B cell (primary cell): Measurements from ENCODE around the gene UGT1A4. TPM values are rescaled to one million over a fixed set of nuclear protein-coding genes. Genes with fewer than 3 reads are reported as not detected.

ENCODE experiments used
- ATAC-seq: fragments of 200-7000 bp; cut with Tn5 transposase; one replicate; pipeline ENCODE4 v1.10.0; 2021; ENCODE audit warnings: low read depth, mild to moderate bottlenecking, moderate number of reproducible peaks, moderate library complexity
- CTCF ChIA-PET: fragments of 350-600 bp; sonication (Branson Sonifier 250); formaldehyde crosslinking; loops from one replicate; lab custom pipeline; 2021; ENCODE audit warnings: antibody characterized with exemption, inconsistent platforms; lab: Charles Lee
- POLR2A ChIA-PET: fragments of 350-600 bp; sonication (Branson Sonifier 250); formaldehyde crosslinking; loops from one replicate; lab custom pipeline; 2021; ENCODE audit warnings: antibody characterized with exemption; lab: Charles Lee
- DNase-seq: peaks from one replicate; pipeline ENCODE4 v3.0.0; 2013
- H2AFZ ChIP-seq: 2 replicates; pipeline ENCODE4 v1.6.1; 2012; ENCODE audit warnings: mild to moderate bottlenecking, low read depth, low read length; ENCODE audit not compliant: insufficient read depth, poor library complexity, severe bottlenecking
- H3K27ac ChIP-seq, 2 donors: 1 replicate in 1 of 2; 2 replicates in 1 of 2; pipeline ENCODE4 v1.5.1; 2012 to 2013; ENCODE audit warnings: low read length in 2 of 2, mild to moderate bottlenecking in 2 of 2, moderate library complexity in 1 of 2
- H3K27me3 ChIP-seq, 4 experiments: fragments of 200-600 bp in 1 of 4; sonication (generic) in 1 of 4; replicated peaks in 1 of 4; 1 replicate in 2 of 4; 2 replicates in 2 of 4; pipeline versions ENCODE4 v1.6.1 to v1.7.0; 2013 to 2016; ENCODE audit warnings: low read length in 3 of 4, mild to moderate bottlenecking in 2 of 4, mixed read lengths in 1 of 4, moderate library complexity in 1 of 4; ENCODE audit not compliant: insufficient read depth in 4 of 4, control insufficient read depth in 3 of 4; ENCODE audit errors: control extremely low read depth in 1 of 4
- H3K36me3 ChIP-seq, 2 experiments: replicated peaks in 1 of 2; 1 replicate in 1 of 2; 2 replicates in 1 of 2; pipeline versions ENCODE4 v1.6.1 to v1.7.1; 2013; ENCODE audit warnings: low read length in 1 of 2; ENCODE audit not compliant: insufficient read depth in 2 of 2, control insufficient read depth in 1 of 2; ENCODE audit errors: control extremely low read depth in 1 of 2, extremely low read depth in 1 of 2
- H3K4me1 ChIP-seq, 2 donors: fragments of 200-600 bp in 1 of 2; sonication (generic) in 1 of 2; 1 replicate in 1 of 2; 2 replicates in 1 of 2; pipeline versions ENCODE4 v1.5.1 to v1.6.1; 2013 to 2017; ENCODE audit warnings: low read length in 2 of 2; ENCODE audit not compliant: control insufficient read depth in 2 of 2, insufficient read depth in 2 of 2
- H3K4me2 ChIP-seq: replicated peaks from 2 replicates; pipeline ENCODE3; 2012; ENCODE audit warnings: mild to moderate bottlenecking, low read depth, low read length; ENCODE audit not compliant: poor library complexity, severe bottlenecking
- H3K4me3 ChIP-seq, 5 experiments: fragments of 200-600 bp in 1 of 5; sonication (generic) in 1 of 5; 1 replicate in 3 of 5; 2 replicates in 2 of 5; pipeline versions ENCODE4 v1.5.1 to v1.7.0; 2011 to 2016; ENCODE audit warnings: low read length in 4 of 5, mild to moderate bottlenecking in 4 of 5, low read depth in 2 of 5, control low read depth in 1 of 5, moderate library complexity in 1 of 5; ENCODE audit not compliant: insufficient read depth in 1 of 5; ENCODE audit errors: control extremely low read depth in 1 of 5, extremely low read depth in 1 of 5
- H3K79me2 ChIP-seq: fragments of 200-600 bp; sonication (generic); one replicate; pipeline ENCODE4 v1.6.0; 2016; ENCODE audit warnings: low read length; ENCODE audit not compliant: control insufficient read depth, insufficient read depth
- H3K9ac ChIP-seq: fragments of 200-600 bp; sonication (generic); 2 replicates; pipeline ENCODE4 v1.6.1; 2017; ENCODE audit warnings: mild to moderate bottlenecking, low read length, moderate library complexity
- H3K9me3 ChIP-seq, 3 donors: one replicate each; pipeline versions ENCODE4 v1.6.1 to v1.7.1; 2013; ENCODE audit warnings: low read length in 2 of 3; ENCODE audit not compliant: control insufficient read depth in 2 of 3, insufficient read depth in 1 of 3; ENCODE audit errors: control extremely low read depth in 1 of 3
- H4K20me1 ChIP-seq: 2 replicates; pipeline ENCODE4 v1.6.0; 2012; ENCODE audit warnings: mild to moderate bottlenecking, low read length; ENCODE audit not compliant: insufficient read depth, control insufficient read depth, poor library complexity, severe bottlenecking
- H3K27ac Mint-ChIP-seq: one replicate; pipeline ENCODE4 v1.8.0; 2021; ENCODE audit warnings: mixed read lengths
- H3K27me3 Mint-ChIP-seq: one replicate; pipeline ENCODE4 v1.8.0; 2021; ENCODE audit warnings: mixed read lengths
- H3K4me1 Mint-ChIP-seq: one replicate; pipeline ENCODE4 v1.8.0; 2021; ENCODE audit warnings: mixed read lengths
- H3K4me3 Mint-ChIP-seq: one replicate; pipeline ENCODE4 v1.8.0; 2021; ENCODE audit warnings: mixed read lengths
- H3K9me3 Mint-ChIP-seq: one replicate; pipeline ENCODE4 v1.8.0; 2022; ENCODE audit warnings: mixed read lengths; ENCODE audit not compliant: insufficient read depth
- CTCF ChIP-seq: fragments of 200-600 bp; IDR thresholded peaks from one replicate; pipeline ENCODE4 v1.8.0; 2022; ENCODE audit warnings: antibody characterized with exemption, mild to moderate bottlenecking
- EZH2 ChIP-seq: IDR thresholded peaks from 2 replicates; pipeline ENCODE4 v1.6.1; 2012; ENCODE audit warnings: borderline replicate concordance, low read depth, mild to moderate bottlenecking, moderate library complexity, low read length; ENCODE audit not compliant: insufficient read depth, poor library complexity, severe bottlenecking
- WGBS: methylation state at CpG from one replicate; pipeline ENCODE4 v1.1.5; 2013; ENCODE audit warnings: missing lambda C conversion rate; ENCODE audit not compliant: insufficient coverage; 5-methylcytosine and 5-hydroxymethylcytosine counted together
- intact Hi-C: fragments of 100-400 bp; cut with micrococcal nuclease; formaldehyde crosslinking; loops from one replicate; pipeline ENCODE4 v1.10.0; 2022
- polyA plus RNA-seq: library from polyadenylated mRNA; depleted of rRNA; stranded (reverse); fragments of >200 nt; gene quantifications from 2 replicates; pipeline ENCODE4 v1.2.3, GENCODE V29; 2012
- total RNA-seq, 2 donors: library from RNA; stranded (reverse); fragments of 120-200 nt in 1 of 2; gene quantifications; 1 replicate in 1 of 2; 2 replicates in 1 of 2; pipeline versions ENCODE4 v1.2.3 to v1.2.4, GENCODE V29; 2013 to 2022

Gene UGT1A4
- total and polyA plus RNA-seq, 2 donors (not counting 1 experiment from before 2014, with no cell fraction given): not detected

GRCh38 chr2:233811732-233812131, 93.2 kb downstream of the UGT1A4 start:
- no peak overlapping the region for H3K4me3 ChIP-seq
- no peak overlapping the region for H3K9ac ChIP-seq
- Mint-ChIP-seq H3K9me3 (no peaks in the 10 kb centered on the region), H3K4me3 (no peak overlapping the region), H3K4me1 (no peaks in the 10 kb centered on the region), H3K27ac (no peak overlapping the region), H3K27me3 (peaks cover 24% of the 10 kb centered on the region)
- H3K79me2 ChIP-seq: no peaks in the 10 kb centered on the region
- no peak for ATAC-seq
- no peaks in the 10 kb centered on the region for H4K20me1 ChIP-seq
- CTCF ChIA-PET: no interaction called here
- H3K36me3 ChIP-seq: no peaks in the 10 kb centered on the region
- TF ChIP-seq EZH2 (no peak), CTCF (no peak)
- peaks cover 0 to 5% (median 0%) of the 10 kb centered on the region in 3 donors for H3K9me3 ChIP-seq
- no peak overlapping the region for H3K27ac ChIP-seq
- no peaks in the 10 kb centered on the region for H3K4me1 ChIP-seq
- POLR2A ChIA-PET: no interaction called here
- intact Hi-C loops: no loop called here
- peaks cover 0 to 12% (median 0%) of the 10 kb centered on the region in 4 experiments for H3K27me3 ChIP-seq
- DNase-seq: no peak
- no peak overlapping the region for H2AFZ ChIP-seq
- no peak overlapping the region for H3K4me2 ChIP-seq
- WGBS: 95% methylated on average over 4 of the region's 8 CpGs

GRCh38 chr2:233813236-233814055, 94.9 kb downstream of the UGT1A4 start:
- no peak overlapping the region for H3K27ac Mint-ChIP-seq
- Histone ChIP-seq H3K4me1 (no peaks in the 10 kb centered on the region), H3K27me3 (peaks cover 0 to 9% (median 0%) of the 10 kb centered on the region in 4 experiments), H3K9ac (no peak overlapping the region), H3K9me3 (peaks cover 0 to 6% (median 0%) of the 10 kb centered on the region in 3 donors), H3K79me2 (no peaks in the 10 kb centered on the region), H3K4me3 (no peak overlapping the region), H3K4me2 (no peak overlapping the region), H2AFZ (no peak overlapping the region), H3K27ac (no peak overlapping the region), H4K20me1 (no peaks in the 10 kb centered on the region), H3K36me3 (no peaks in the 10 kb centered on the region)
- H3K4me3 Mint-ChIP-seq: no peak overlapping the region
- 91% methylated on average over 1 of the region's 3 CpGs for WGBS
- ATAC-seq: no peak
- no peaks in the 10 kb centered on the region for H3K9me3 Mint-ChIP-seq
- TF ChIP-seq CTCF: no peak
- TF ChIP-seq EZH2: no peak
- peaks cover 28% of the 10 kb centered on the region for H3K27me3 Mint-ChIP-seq
- no peaks in the 10 kb centered on the region for H3K4me1 Mint-ChIP-seq
- CTCF ChIA-PET: no interaction called here
- intact Hi-C loops: no loop called here
- no peak for DNase-seq
- POLR2A ChIA-PET: no interaction called here
